SK-N-SH treated with all-trans-retinoic acid at 6 μM for 48 hours (cell line): ENCODE data around the gene PDLIM3.

ENCODE experiments used
- ATAC-seq: fragments of 200-7000 bp; cut with Tn5 transposase; 3 replicates; pipeline ENCODE4 v1.9.1; 2020; ENCODE audit warnings: mild to moderate bottlenecking, moderate library complexity
- ARNTL ChIP-seq: fragments of 450-650 bp; formaldehyde crosslinking; IDR thresholded peaks from 2 replicates; pipeline ENCODE4 v1.5.0; 2020; ENCODE audit warnings: low read depth, mild to moderate bottlenecking, moderate library complexity, borderline replicate concordance
- BACH2 ChIP-seq: fragments of 250-450 bp; sonication (Bioruptor Pico); IDR thresholded peaks from 2 replicates; pipeline ENCODE4 v1.9.0; 2021; ENCODE audit warnings: mild to moderate bottlenecking, borderline replicate concordance
- CREB5 ChIP-seq: fragments of 250-450 bp; sonication (Bioruptor Pico); IDR thresholded peaks from 2 replicates; pipeline ENCODE4 v1.5.1; 2020; ENCODE audit warnings: low read depth, mild to moderate bottlenecking, moderate library complexity
- CSDC2 ChIP-seq: fragments of 250-450 bp; sonication (Bioruptor Pico); IDR thresholded peaks from 2 replicates; pipeline ENCODE4 v1.5.0; 2020; ENCODE audit warnings: mild to moderate bottlenecking, moderate library complexity
- ESRRG ChIP-seq: fragments of 250-450 bp; sonication (Bioruptor Pico); IDR thresholded peaks from 2 replicates; pipeline ENCODE4 v1.6.1; 2021; ENCODE audit warnings: mild to moderate bottlenecking
- OSR1 ChIP-seq: fragments of 250-450 bp; sonication (Bioruptor Pico); IDR thresholded peaks from 2 replicates; pipeline ENCODE4 v1.8.0; 2022; ENCODE audit warnings: moderate library complexity, mild to moderate bottlenecking, inconsistent platforms
- PATZ1 ChIP-seq: fragments of 250-450 bp; sonication (Bioruptor Pico); IDR thresholded peaks from 2 replicates; pipeline ENCODE4 v1.8.0; 2020; ENCODE audit warnings: mild to moderate bottlenecking, moderate library complexity, borderline replicate concordance
- POU6F1 ChIP-seq: fragments of 250-450 bp; sonication (Bioruptor Pico); IDR thresholded peaks from 2 replicates; pipeline ENCODE4 v1.8.0; 2021; ENCODE audit warnings: low read depth, mild to moderate bottlenecking, moderate library complexity, borderline replicate concordance
- PPARA ChIP-seq: fragments of 250-450 bp; sonication (Bioruptor Pico); IDR thresholded peaks from 2 replicates; pipeline ENCODE4 v1.5.0; 2020; ENCODE audit warnings: mild to moderate bottlenecking, borderline replicate concordance
- RARB ChIP-seq: fragments of 250-450 bp; sonication (Bioruptor Pico); IDR thresholded peaks from 2 replicates; pipeline ENCODE4 v1.8.0; 2021; ENCODE audit warnings: mild to moderate bottlenecking, moderate library complexity
- TCF4 ChIP-seq: fragments of 250-450 bp; sonication (Bioruptor Pico); IDR thresholded peaks from 2 replicates; pipeline ENCODE4 v1.8.0; 2021; ENCODE audit warnings: mild to moderate bottlenecking, moderate library complexity, borderline replicate concordance
- TOX ChIP-seq: fragments of 250-450 bp; sonication (Bioruptor Pico); IDR thresholded peaks from 2 replicates; pipeline ENCODE4 v1.8.0; 2021; ENCODE audit warnings: mild to moderate bottlenecking, moderate library complexity, borderline replicate concordance
- ZC3H10 ChIP-seq: fragments of 250-450 bp; sonication (Bioruptor Pico); IDR thresholded peaks from 2 replicates; pipeline ENCODE4 v1.5.1; 2021; ENCODE audit warnings: mild to moderate bottlenecking, moderate library complexity
- ZFP3 ChIP-seq: fragments of 250-450 bp; sonication (Bioruptor Pico); IDR thresholded peaks from 2 replicates; pipeline ENCODE4 v1.5.0; 2020; ENCODE audit warnings: mild to moderate bottlenecking, moderate library complexity
- ZFP30 ChIP-seq: fragments of 450-650 bp; formaldehyde crosslinking; IDR thresholded peaks from 2 replicates; pipeline ENCODE4 v1.5.0; 2022; ENCODE audit warnings: mild to moderate bottlenecking, moderate library complexity
- ZNF565 ChIP-seq: fragments of 450-650 bp; formaldehyde crosslinking; conservative IDR thresholded peaks from 2 replicates; pipeline ENCODE4 v1.5.0; 2020; ENCODE audit warnings: low read depth, mild to moderate bottlenecking, moderate library complexity
- ZNF70 ChIP-seq: fragments of 450-650 bp; formaldehyde crosslinking; IDR thresholded peaks from 2 replicates; pipeline ENCODE4 v1.5.0; 2020; ENCODE audit warnings: mild to moderate bottlenecking, moderate library complexity
- ZNF8 ChIP-seq: fragments of 450-650 bp; formaldehyde crosslinking; IDR thresholded peaks from 2 replicates; pipeline ENCODE4 v1.5.0; 2020; ENCODE audit warnings: mild to moderate bottlenecking, moderate library complexity
- TF ChIP-seq, protein P1 (sequence below): fragments of 250-450 bp; sonication (Bioruptor Pico); IDR thresholded peaks from 2 replicates; pipeline ENCODE4 v1.5.0; 2020; ENCODE audit warnings: mild to moderate bottlenecking, moderate library complexity

The PDLIM3 gene

GRCh38 chr4:185473247-185473646 lies 62.1 kb downstream of the PDLIM3 start:
- ATAC-seq: no peak

GRCh38 chr4:185472103-185472542 lies 63.2 kb downstream of the PDLIM3 start:
- ATAC-seq: no peak
- TF ChIP-seq, protein P1, sequence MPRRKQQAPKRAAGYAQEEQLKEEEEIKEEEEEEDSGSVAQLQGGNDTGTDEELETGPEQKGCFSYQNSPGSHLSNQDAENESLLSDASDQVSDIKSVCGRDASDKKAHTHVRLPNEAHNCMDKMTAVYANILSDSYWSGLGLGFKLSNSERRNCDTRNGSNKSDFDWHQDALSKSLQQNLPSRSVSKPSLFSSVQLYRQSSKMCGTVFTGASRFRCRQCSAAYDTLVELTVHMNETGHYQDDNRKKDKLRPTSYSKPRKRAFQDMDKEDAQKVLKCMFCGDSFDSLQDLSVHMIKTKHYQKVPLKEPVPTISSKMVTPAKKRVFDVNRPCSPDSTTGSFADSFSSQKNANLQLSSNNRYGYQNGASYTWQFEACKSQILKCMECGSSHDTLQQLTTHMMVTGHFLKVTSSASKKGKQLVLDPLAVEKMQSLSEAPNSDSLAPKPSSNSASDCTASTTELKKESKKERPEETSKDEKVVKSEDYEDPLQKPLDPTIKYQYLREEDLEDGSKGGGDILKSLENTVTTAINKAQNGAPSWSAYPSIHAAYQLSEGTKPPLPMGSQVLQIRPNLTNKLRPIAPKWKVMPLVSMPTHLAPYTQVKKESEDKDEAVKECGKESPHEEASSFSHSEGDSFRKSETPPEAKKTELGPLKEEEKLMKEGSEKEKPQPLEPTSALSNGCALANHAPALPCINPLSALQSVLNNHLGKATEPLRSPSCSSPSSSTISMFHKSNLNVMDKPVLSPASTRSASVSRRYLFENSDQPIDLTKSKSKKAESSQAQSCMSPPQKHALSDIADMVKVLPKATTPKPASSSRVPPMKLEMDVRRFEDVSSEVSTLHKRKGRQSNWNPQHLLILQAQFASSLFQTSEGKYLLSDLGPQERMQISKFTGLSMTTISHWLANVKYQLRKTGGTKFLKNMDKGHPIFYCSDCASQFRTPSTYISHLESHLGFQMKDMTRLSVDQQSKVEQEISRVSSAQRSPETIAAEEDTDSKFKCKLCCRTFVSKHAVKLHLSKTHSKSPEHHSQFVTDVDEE (CRISPR knock-in tag): no peak
- no peak for TF ChIP-seq ZFP30 (CRISPR knock-in tag)
- no peak for TF ChIP-seq ARNTL
- no peak for TF ChIP-seq ZFP3 (CRISPR knock-in tag)
- TF ChIP-seq PATZ1 (CRISPR knock-in tag): no peak
- no peak for TF ChIP-seq TCF4 (CRISPR knock-in tag)
- no peak for TF ChIP-seq PPARA
- no peak for TF ChIP-seq POU6F1 (CRISPR knock-in tag)
- TF ChIP-seq BACH2 (CRISPR knock-in tag): no peak
- no peak for TF ChIP-seq ZNF70
- TF ChIP-seq ZNF565 (CRISPR knock-in tag): no peak
- no peak for TF ChIP-seq ESRRG (CRISPR knock-in tag)

More at GRCh38 chr4:185473247-185473646, 62.1 kb downstream of the PDLIM3 start:
- no peak for TF ChIP-seq ZC3H10 (CRISPR knock-in tag)
- TF ChIP-seq ZFP3 (CRISPR knock-in tag): no peak
- TF ChIP-seq CREB5 (CRISPR knock-in tag): no peak
- no peak for TF ChIP-seq BACH2 (CRISPR knock-in tag)
- TF ChIP-seq, protein P1 (CRISPR knock-in tag): no peak
- TF ChIP-seq CSDC2 (CRISPR knock-in tag): no peak
- no peak for TF ChIP-seq POU6F1 (CRISPR knock-in tag)
- no peak for TF ChIP-seq OSR1 (CRISPR knock-in tag)
- no peak for TF ChIP-seq TCF4 (CRISPR knock-in tag)
- no peak for TF ChIP-seq ZFP30 (CRISPR knock-in tag)
- no peak for TF ChIP-seq ARNTL
- TF ChIP-seq ZNF8 (CRISPR knock-in tag): no peak
- TF ChIP-seq TOX (CRISPR knock-in tag): no peak
- TF ChIP-seq RARB (CRISPR knock-in tag): no peak
